Gastroesophageal sphincter (tissue), 4 donors: ENCODE results near the gene ZBTB16. TPM values are rescaled to one million over a fixed set of nuclear protein-coding genes. Genes with fewer than 3 reads are reported as not detected.

Source experiments
- ATAC-seq: fragments of 150-250 bp; one replicate; pipeline ENCODE4 v1.9.1; 2016; ENCODE audit warnings: mild to moderate bottlenecking, moderate library complexity
- H3K27ac ChIP-seq, 4 donors: fragments of 200-600 bp; sonication (generic) in 3 of 4; 1 replicate in 3 of 4; 2 replicates in 1 of 4; pipeline ENCODE4 v1.5.1; 2016 to 2019
- H3K27me3 ChIP-seq: fragments of 200-600 bp; sonication (generic); one replicate; pipeline ENCODE4 v1.5.1; 2019
- H3K36me3 ChIP-seq, 2 donors: fragments of 200-600 bp; sonication (generic); one replicate each; pipeline ENCODE4 v1.5.1; 2019; ENCODE audit warnings: control low read depth in 1 of 2
- H3K4me1 ChIP-seq, 3 donors: fragments of 200-600 bp; sonication (generic); 1 replicate in 2 of 3; 2 replicates in 1 of 3; pipeline ENCODE4 v1.5.1; 2016 to 2019; ENCODE audit warnings: control low read depth in 2 of 3
- H3K4me3 ChIP-seq, 2 donors: fragments of 200-600 bp; sonication (generic); one replicate each; pipeline ENCODE4 v1.5.1; 2019; ENCODE audit warnings: mild to moderate bottlenecking in 1 of 2, moderate library complexity in 1 of 2
- H3K9me3 ChIP-seq, 3 donors: fragments of 200-600 bp; sonication (generic); one replicate each; pipeline ENCODE4 v1.5.1; 2017 to 2019; ENCODE audit warnings: control low read depth in 2 of 3
- EP300 ChIP-seq: sonication (generic); formaldehyde crosslinking; IDR thresholded peaks from one replicate; pipeline ENCODE4 v1.6.1; 2017; ENCODE audit warnings: antibody characterized with exemption, mild to moderate bottlenecking
- POLR2A ChIP-seq, 2 donors: fragments of 450-650 bp; IDR thresholded peaks; one replicate each; pipeline ENCODE4 v1.6.1; 2017; ENCODE audit warnings: antibody characterized with exemption in 2 of 2, mild to moderate bottlenecking in 2 of 2, moderate library complexity in 1 of 2
- POLR2AphosphoS5 ChIP-seq: sonication (generic); formaldehyde crosslinking; IDR thresholded peaks from one replicate; pipeline ENCODE4 v1.6.1; 2017; ENCODE audit warnings: antibody characterized with exemption
- WGBS, 2 donors: methylation state at CpG; one replicate each; pipeline ENCODE4 v1.1.5; 2018; ENCODE audit warnings: low coverage in 1 of 2; 5-methylcytosine and 5-hydroxymethylcytosine counted together
- total RNA-seq, 4 donors: library from RNA; depleted of rRNA; stranded (reverse); fragments of >200 nt; gene quantifications; one replicate each; pipeline ENCODE4 v1.1.0, GENCODE V29; 2016
- TF ChIP-seq, protein P1 (sequence below), 4 experiments: fragments of 200-600 bp in 2 of 4; fragments of 450-650 bp in 2 of 4; sonication (generic) in 1 of 4; IDR thresholded peaks; one replicate each; pipeline ENCODE4 v1.5.1; 2017 to 2019; ENCODE audit warnings: antibody characterized with exemption in 4 of 4, mild to moderate bottlenecking in 2 of 4, moderate library complexity in 2 of 4

The ZBTB16 gene
- total RNA-seq, 4 donors from 2014 or later, result 153 to 284 (median 232) TPM

DNA sequence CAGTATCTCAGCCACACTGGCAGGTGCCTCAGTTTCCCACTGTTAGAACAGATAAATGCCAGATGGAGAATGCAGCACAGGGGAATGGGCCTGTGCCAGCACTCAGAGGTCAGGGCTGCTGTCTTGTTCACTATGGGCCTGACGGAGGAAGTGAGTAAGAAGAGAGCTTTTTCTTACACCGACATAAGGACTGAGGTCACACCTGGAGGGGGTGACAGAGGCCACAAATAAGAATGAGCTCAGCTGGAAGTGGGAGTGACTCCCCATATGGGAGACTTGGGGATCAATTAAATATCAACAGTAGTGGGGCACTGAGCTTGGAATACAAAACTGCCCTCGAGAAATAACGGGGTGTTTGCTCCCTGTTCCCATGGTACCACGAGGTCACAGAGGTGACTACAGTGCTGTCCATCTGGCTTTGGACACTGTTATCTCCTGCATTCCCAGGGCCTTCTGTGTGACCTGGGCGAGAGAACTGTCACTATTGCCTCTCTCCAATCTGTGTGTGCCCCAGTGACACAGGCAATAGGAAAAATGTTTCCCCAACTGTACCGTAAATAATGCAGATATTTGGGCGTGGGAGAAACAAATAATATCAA is 142.6 kb downstream of the ZBTB16 start:
- H3K27ac ChIP-seq, result peak overlapping the region; percentile 8 to 98 (median 93)
- no peak for ATAC-seq
- H3K36me3 ChIP-seq, result peaks cover 0 to 61% of the 10 kb centered on the region in 2 donors
- no peaks in the 10 kb centered on the region for H3K27me3 ChIP-seq
- peak; percentile 18 for TF ChIP-seq POLR2AphosphoS5
- no peak for TF ChIP-seq EP300
- TF ChIP-seq, protein P1, sequence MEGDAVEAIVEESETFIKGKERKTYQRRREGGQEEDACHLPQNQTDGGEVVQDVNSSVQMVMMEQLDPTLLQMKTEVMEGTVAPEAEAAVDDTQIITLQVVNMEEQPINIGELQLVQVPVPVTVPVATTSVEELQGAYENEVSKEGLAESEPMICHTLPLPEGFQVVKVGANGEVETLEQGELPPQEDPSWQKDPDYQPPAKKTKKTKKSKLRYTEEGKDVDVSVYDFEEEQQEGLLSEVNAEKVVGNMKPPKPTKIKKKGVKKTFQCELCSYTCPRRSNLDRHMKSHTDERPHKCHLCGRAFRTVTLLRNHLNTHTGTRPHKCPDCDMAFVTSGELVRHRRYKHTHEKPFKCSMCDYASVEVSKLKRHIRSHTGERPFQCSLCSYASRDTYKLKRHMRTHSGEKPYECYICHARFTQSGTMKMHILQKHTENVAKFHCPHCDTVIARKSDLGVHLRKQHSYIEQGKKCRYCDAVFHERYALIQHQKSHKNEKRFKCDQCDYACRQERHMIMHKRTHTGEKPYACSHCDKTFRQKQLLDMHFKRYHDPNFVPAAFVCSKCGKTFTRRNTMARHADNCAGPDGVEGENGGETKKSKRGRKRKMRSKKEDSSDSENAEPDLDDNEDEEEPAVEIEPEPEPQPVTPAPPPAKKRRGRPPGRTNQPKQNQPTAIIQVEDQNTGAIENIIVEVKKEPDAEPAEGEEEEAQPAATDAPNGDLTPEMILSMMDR (IDR thresholded peaks at IDR 0.05), result no peak
- TF ChIP-seq POLR2A (IDR thresholded peaks at IDR 0.05), result no peak
- 66% methylated on average over 8 of the region's 8 CpGs; no CpG with 5 or more reads in 1 of the 2 donors for WGBS, 2 donors
- H3K9me3 ChIP-seq, result no peaks in the 10 kb centered on the region
- H3K4me1 ChIP-seq, result peaks cover 33 to 89% (median 36%) of the 10 kb centered on the region in 3 donors
- no peak overlapping the region for H3K4me3 ChIP-seq

DNA sequence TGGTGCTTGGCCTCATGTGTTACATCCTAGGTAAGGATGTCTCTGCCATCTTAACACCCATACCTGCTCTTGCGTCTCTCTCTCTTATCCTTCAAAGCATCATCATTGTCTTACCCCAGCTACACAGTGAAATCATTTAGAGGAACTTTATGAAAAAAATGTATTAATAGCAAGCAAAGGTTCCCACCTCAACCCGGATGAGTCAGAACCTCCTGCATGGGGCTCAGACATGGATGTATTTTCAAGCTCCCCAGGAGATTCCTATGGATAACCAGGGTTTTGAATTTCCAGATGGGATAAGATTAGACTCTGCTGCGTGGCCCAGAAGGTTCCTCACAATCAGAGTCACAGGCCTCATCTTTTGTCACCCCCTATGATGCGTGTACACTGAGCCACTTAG is 147.6 kb downstream of the ZBTB16 start:
- WGBS, 2 donors, result 68 to 89% methylated on average over 3 of the region's 4 CpGs
- no peak for ATAC-seq
- TF ChIP-seq POLR2A (IDR thresholded peaks at IDR 0.05) (no peak), POLR2AphosphoS5 (no peak), EP300 (no peak)
- TF ChIP-seq, protein P1 (IDR thresholded peaks at IDR 0.05), result no peak
- Histone ChIP-seq H3K27ac (no peak overlapping the region), H3K4me3 (no peak overlapping the region), H3K36me3 (peaks cover 0 to 87% of the 10 kb centered on the region in 2 donors), H3K9me3 (no peaks in the 10 kb centered on the region), H3K4me1 (peaks cover 0 to 87% (median 8%) of the 10 kb centered on the region in 3 donors), H3K27me3 (no peaks in the 10 kb centered on the region)

DNA sequence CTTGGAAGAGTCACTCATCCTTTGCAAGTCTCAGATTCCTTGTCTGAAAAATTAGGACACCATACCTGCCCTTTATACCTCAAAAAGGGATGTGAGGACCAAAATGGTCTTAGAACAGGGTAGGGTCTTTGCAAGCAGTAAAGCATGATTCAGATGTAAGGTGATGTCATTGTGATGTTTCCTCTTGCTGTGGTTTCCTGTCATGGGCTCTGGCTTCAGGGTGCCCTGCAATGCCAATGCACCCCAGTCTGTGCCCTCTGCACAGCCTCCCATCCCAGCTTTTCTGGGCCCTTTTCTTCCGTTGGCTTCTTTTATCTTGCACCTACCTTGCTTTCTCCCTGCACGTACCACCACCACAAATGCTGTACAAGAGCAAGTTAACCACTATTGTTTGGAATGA is 148.9 kb downstream of the ZBTB16 start:
- WGBS, 2 donors, result 75 to 100% methylated on average over 1 to 2 of the region's 2 CpGs
- H3K4me3 ChIP-seq, result no peak overlapping the region
- no peak for TF ChIP-seq POLR2AphosphoS5
- no peak for TF ChIP-seq EP300
- no peak for TF ChIP-seq POLR2A (IDR thresholded peaks at IDR 0.05)
- TF ChIP-seq, protein P1 (IDR thresholded peaks at IDR 0.05), result no peak
- no peaks in the 10 kb centered on the region for H3K27me3 ChIP-seq
- no peak overlapping the region for H3K27ac ChIP-seq
- ATAC-seq, result no peak
- peaks cover 0 to 98% of the 10 kb centered on the region in 2 donors for H3K36me3 ChIP-seq
- H3K9me3 ChIP-seq, result no peaks in the 10 kb centered on the region
- H3K4me1 ChIP-seq, result peaks cover 0 to 87% (median 6%) of the 10 kb centered on the region in 3 donors

DNA sequence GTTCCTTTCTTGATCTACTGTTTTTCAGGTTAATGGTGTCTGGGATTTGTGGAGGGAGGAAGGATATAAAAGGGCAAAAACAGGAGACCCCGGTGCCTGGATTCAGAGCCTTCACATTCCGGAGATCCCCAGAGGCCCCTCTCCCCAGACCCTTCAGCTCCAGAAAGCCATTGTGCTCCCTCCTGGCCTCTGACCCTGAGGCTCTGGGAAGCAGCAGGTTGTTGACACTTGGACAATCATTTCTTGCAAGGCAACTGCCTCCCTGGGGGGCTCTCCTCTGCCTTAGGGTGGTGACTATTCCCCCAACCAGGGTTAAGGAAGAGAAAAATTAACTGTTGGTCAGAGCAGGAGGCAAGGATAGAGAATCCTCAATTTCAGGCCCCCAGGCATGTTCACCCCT is 149.8 kb downstream of the ZBTB16 start:
- no peak overlapping the region for H3K4me3 ChIP-seq
- TF ChIP-seq POLR2AphosphoS5 (no peak), POLR2A (IDR thresholded peaks at IDR 0.05) (no peak), EP300 (no peak)
- WGBS, 2 donors, result 65% methylated on average over 2 of the region's 2 CpGs; no CpG with 5 or more reads in 1 of the 2 donors

DNA sequence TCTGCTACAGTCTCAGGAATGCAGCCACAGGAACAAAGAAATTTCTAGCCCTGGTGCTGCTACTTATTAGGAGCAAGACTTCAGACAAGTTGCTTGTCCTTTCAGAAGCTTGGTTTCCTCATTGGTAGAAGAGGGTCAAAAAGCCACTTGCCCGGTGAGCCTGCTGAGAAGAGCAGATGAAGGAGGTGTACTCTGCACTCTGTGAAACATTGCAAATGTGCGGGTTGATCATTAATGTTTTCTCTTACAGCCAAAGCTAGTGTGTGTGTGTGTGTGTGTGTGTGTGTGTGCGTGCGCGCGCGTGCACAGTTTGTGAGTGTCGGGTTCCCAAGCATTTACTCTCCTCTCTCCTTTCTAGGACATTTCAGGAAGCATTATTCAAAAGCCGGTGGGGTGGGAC is 150.4 kb downstream of the ZBTB16 start:
- Histone ChIP-seq H3K4me3 (no peak overlapping the region), H3K27ac (peak overlapping the region in 1 of 4 donors; percentile 34), H3K27me3 (no peaks in the 10 kb centered on the region), H3K4me1 (peaks cover 0 to 91% (median 6%) of the 10 kb centered on the region in 3 donors), H3K36me3 (peaks cover 0 to 95% of the 10 kb centered on the region in 2 donors), H3K9me3 (no peaks in the 10 kb centered on the region)
- TF ChIP-seq, protein P1 (IDR thresholded peaks at IDR 0.05), result no peak
- TF ChIP-seq POLR2A (IDR thresholded peaks at IDR 0.05) (no peak), POLR2AphosphoS5 (no peak), EP300 (no peak)
- 87 to 89% methylated on average over 7 to 9 of the region's 9 CpGs for WGBS, 2 donors
- no peak for ATAC-seq

More for the DNA sequence above, 149.8 kb downstream of the ZBTB16 start:
- H3K27me3 ChIP-seq, result no peaks in the 10 kb centered on the region
- peak overlapping the region in 1 of 4 donors; percentile 34 for H3K27ac ChIP-seq
- H3K4me1 ChIP-seq, result peaks cover 0 to 85% (median 6%) of the 10 kb centered on the region in 3 donors
- H3K36me3 ChIP-seq, result peaks cover 0 to 95% of the 10 kb centered on the region in 2 donors
- no peaks in the 10 kb centered on the region for H3K9me3 ChIP-seq
- no peak for ATAC-seq
